Measurements from ENCODE around the gene RNF180.

GRCh38 chr5:64163135-64163534 is 2.5 kb upstream of the RNF180 start:
- no peak for TF ChIP-seq CTCF (IDR thresholded peaks at IDR 0.05)
- no peak for TF ChIP-seq POLR2A (IDR thresholded peaks at IDR 0.05)
